Liver (tissue), 9 donors: Measurements from ENCODE around the gene TIGD7. TPM values are rescaled to one million over a fixed set of nuclear protein-coding genes. Genes with fewer than 3 reads are reported as not detected.

Source experiments
- DNase-seq: peaks from one replicate; pipeline ENCODE4 v3.0.0-alpha.2; 2017; ENCODE audit warnings: low spot score
- H3K27ac ChIP-seq, 2 donors: one replicate each; pipeline ENCODE4 v1.7.0; 2013; ENCODE audit warnings: inconsistent platforms in 2 of 2, low read length in 2 of 2, control low read depth in 1 of 2, low read depth in 1 of 2, mild to moderate bottlenecking in 1 of 2
- H3K27me3 ChIP-seq, 4 donors: one replicate each; pipeline versions ENCODE4 v1.6.1 to v1.7.0; 2013; ENCODE audit warnings: low read length in 3 of 4, inconsistent platforms in 1 of 4, mild to moderate bottlenecking in 1 of 4, moderate library complexity in 1 of 4; ENCODE audit not compliant: control insufficient read depth in 4 of 4, insufficient read depth in 4 of 4
- H3K36me3 ChIP-seq, 4 donors: one replicate each; pipeline versions ENCODE4 v1.6.1 to v1.7.0; 2013; ENCODE audit warnings: low read length in 3 of 4, mild to moderate bottlenecking in 3 of 4, low read depth in 1 of 4, moderate library complexity in 1 of 4; ENCODE audit not compliant: control insufficient read depth in 4 of 4, insufficient read depth in 3 of 4
- H3K4me1 ChIP-seq, 4 donors: one replicate each; pipeline versions ENCODE4 v1.6.1 to v1.7.0; 2013; ENCODE audit warnings: low read length in 3 of 4, mild to moderate bottlenecking in 3 of 4, moderate library complexity in 1 of 4; ENCODE audit not compliant: control insufficient read depth in 4 of 4, insufficient read depth in 4 of 4
- H3K4me3 ChIP-seq, 3 donors: one replicate each; pipeline versions ENCODE4 v1.6.1 to v1.7.0; 2013; ENCODE audit warnings: low read length in 3 of 3, control low read depth in 1 of 3, low read depth in 1 of 3, mild to moderate bottlenecking in 1 of 3
- H3K9ac ChIP-seq, 2 donors: one replicate each; pipeline ENCODE4 v1.7.0; 2013; ENCODE audit warnings: low read length in 2 of 2, mild to moderate bottlenecking in 2 of 2, moderate library complexity in 2 of 2, control low read depth in 1 of 2, low read depth in 1 of 2
- H3K9me3 ChIP-seq, 4 donors: one replicate each; pipeline versions ENCODE4 v1.6.1 to v1.7.0; 2013; ENCODE audit warnings: low read length in 3 of 4; ENCODE audit not compliant: control insufficient read depth in 4 of 4
- ATF3 ChIP-seq: IDR thresholded peaks from 2 replicates; pipeline ENCODE4 v1.6.1; 2016; ENCODE audit warnings: antibody characterized with exemption
- EGR1 ChIP-seq, 2 donors: IDR thresholded peaks; 2 replicates each; pipeline ENCODE4 v1.6.1; 2016 to 2018; ENCODE audit warnings: antibody characterized with exemption in 2 of 2, low read depth in 2 of 2
- FOXA1 ChIP-seq: IDR thresholded peaks from 2 replicates; pipeline ENCODE4 v1.6.1; 2016; ENCODE audit warnings: antibody characterized with exemption
- FOXA2 ChIP-seq: IDR thresholded peaks from 2 replicates; pipeline ENCODE4 v1.6.1; 2016; ENCODE audit warnings: antibody characterized with exemption
- HNF4A ChIP-seq, 2 donors: conservative IDR thresholded peaks; 2 replicates each; pipeline ENCODE4 v1.6.1; 2016; ENCODE audit warnings: antibody characterized with exemption in 2 of 2, mild to moderate bottlenecking in 2 of 2
- HNF4G ChIP-seq: IDR thresholded peaks from 2 replicates; pipeline ENCODE4 v1.6.1; 2016; ENCODE audit warnings: antibody characterized with exemption
- NR2F2 ChIP-seq: IDR thresholded peaks from 2 replicates; pipeline ENCODE4 v1.6.1; 2016; ENCODE audit warnings: antibody characterized with exemption
- RXRA ChIP-seq, 2 donors: IDR thresholded peaks; 2 replicates each; pipeline ENCODE4 v1.6.1; 2017 to 2018; ENCODE audit warnings: antibody characterized with exemption in 2 of 2, mild to moderate bottlenecking in 1 of 2
- SP1 ChIP-seq: IDR thresholded peaks from 2 replicates; pipeline ENCODE4 v1.6.1; 2018; ENCODE audit warnings: antibody characterized with exemption, mild to moderate bottlenecking
- TAF1 ChIP-seq: conservative IDR thresholded peaks from 2 replicates; pipeline ENCODE4 v1.6.1; 2016; ENCODE audit warnings: antibody characterized with exemption, mild to moderate bottlenecking
- YY1 ChIP-seq: IDR thresholded peaks from 2 replicates; pipeline ENCODE4 v1.6.1; 2016; ENCODE audit warnings: antibody characterized with exemption, mild to moderate bottlenecking
- WGBS: extraction: QIAGEN DNeasy Blood & Tissue Kit; methylation state at CpG from one replicate; pipeline ENCODE4 v1.1.7; 2013; 5-methylcytosine and 5-hydroxymethylcytosine counted together
- polyA plus RNA-seq, 2 donors: library from polyadenylated mRNA; stranded (reverse) in 1 of 2; unstranded in 1 of 2; fragments of 200-250 nt in 1 of 2; fragments of >200 nt in 1 of 2; fragmentation: Nextera tagmentation in 1 of 2; extraction: Ambion mirVana in 1 of 2; gene quantifications; one replicate each; pipeline versions ENCODE4 v1.2.1 to v1.2.3, GENCODE V29; 2013 to 2015
- total RNA-seq, 2 donors: library from RNA; depleted of rRNA; stranded (reverse); fragments of >200 nt; gene quantifications; one replicate each; pipeline ENCODE4 v1.2.3, GENCODE V29; 2014
- TF ChIP-seq, protein P1 (sequence below): IDR thresholded peaks from 2 replicates; pipeline ENCODE4 v1.6.1; 2016; ENCODE audit warnings: antibody characterized with exemption
- TF ChIP-seq, protein P2 (sequence below): IDR thresholded peaks from 2 replicates; pipeline ENCODE4 v1.6.1; 2016; ENCODE audit warnings: antibody characterized with exemption
- donor health status: healthy.
- donor health status: healthy.
- donor health status: healthy.
- donor health status: healthy.
- donor health status: healthy.

The TIGD7 gene
- total and polyA plus RNA-seq, 4 donors, result 0.58 to 2.6 (median 1.3) TPM

- TF ChIP-seq HNF4G, result no peak
These were observed 55.8 kb downstream of the TIGD7 start (continued) for GRCh38 chr16:3249451-3249850.

DNA sequence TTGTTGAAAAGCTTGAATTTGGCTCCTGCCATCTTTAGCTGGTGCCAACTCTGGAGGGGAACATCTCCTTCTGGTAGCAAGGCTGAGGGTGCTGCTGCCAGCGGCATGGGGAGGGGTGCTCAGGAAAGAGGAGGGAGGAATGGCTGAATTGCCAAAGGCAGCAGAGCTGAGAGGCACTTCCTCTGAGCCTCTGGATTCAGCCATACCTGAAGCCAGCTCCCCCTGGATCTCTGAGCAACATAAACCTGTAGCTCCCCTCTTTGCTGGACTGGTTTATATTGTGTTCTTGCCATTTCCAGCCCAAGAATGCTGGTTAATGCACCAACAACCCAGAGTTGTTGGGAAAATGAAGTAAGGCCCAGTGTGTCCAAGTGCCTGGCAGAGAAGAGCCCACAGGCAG, 56.2 kb downstream of the TIGD7 start:
- Histone ChIP-seq H3K9me3 (peaks cover 0 to 2% (median 0%) of the 10 kb centered on the region in 4 donors), H3K27ac (no peak overlapping the region), H3K4me1 (no peaks in the 10 kb centered on the region), H3K36me3 (peaks cover 0 to 3% (median 1%) of the 10 kb centered on the region in 4 donors), H3K9ac (no peak overlapping the region), H3K27me3 (no peaks in the 10 kb centered on the region), H3K4me3 (no peak overlapping the region)
- no peak for DNase-seq
- WGBS, result 67% methylated on average over 1 of the region's 1 CpG
- TF ChIP-seq SP1 (no peak), NR2F2 (no peak), FOXA1 (no peak), ATF3 (no peak), TAF1 (no peak), RXRA (IDR thresholded peaks at IDR 0.05) (no peak), FOXA2 (no peak), HNF4A (conservative IDR thresholded peaks at IDR 0.05) (no peak), YY1 (no peak), EGR1 (IDR thresholded peaks at IDR 0.05; ENCODE audit: low read depth in 2 of 2) (no peak), HNF4G (no peak)
- TF ChIP-seq, protein P1, sequence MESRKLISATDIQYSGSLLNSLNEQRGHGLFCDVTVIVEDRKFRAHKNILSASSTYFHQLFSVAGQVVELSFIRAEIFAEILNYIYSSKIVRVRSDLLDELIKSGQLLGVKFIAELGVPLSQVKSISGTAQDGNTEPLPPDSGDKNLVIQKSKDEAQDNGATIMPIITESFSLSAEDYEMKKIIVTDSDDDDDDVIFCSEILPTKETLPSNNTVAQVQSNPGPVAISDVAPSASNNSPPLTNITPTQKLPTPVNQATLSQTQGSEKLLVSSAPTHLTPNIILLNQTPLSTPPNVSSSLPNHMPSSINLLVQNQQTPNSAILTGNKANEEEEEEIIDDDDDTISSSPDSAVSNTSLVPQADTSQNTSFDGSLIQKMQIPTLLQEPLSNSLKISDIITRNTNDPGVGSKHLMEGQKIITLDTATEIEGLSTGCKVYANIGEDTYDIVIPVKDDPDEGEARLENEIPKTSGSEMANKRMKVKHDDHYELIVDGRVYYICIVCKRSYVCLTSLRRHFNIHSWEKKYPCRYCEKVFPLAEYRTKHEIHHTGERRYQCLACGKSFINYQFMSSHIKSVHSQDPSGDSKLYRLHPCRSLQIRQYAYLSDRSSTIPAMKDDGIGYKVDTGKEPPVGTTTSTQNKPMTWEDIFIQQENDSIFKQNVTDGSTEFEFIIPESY, result no peak
- TF ChIP-seq, protein P2, sequence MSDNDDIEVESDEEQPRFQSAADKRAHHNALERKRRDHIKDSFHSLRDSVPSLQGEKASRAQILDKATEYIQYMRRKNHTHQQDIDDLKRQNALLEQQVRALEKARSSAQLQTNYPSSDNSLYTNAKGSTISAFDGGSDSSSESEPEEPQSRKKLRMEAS, result no peak

Other genes starting within 250 kb of the TIGD7 start
- 100 to 1,000 TPM in 1 of 2 donors, 1 to 10 TPM in 1; 8.6 to 328 TPM for gene IL32, start 239.8 kb downstream of the TIGD7 start, total RNA-seq
- 100 to 1,000 TPM in 1 of 2 donors, 10 to 100 TPM in 1; 93.4 to 300 TPM for gene IL32, start 239.8 kb downstream of the TIGD7 start, polyA plus RNA-seq
- gene ZSCAN10, start 206.1 kb downstream of the TIGD7 start, total RNA-seq, result not detected
- not detected for gene ZSCAN10, start 206.1 kb downstream of the TIGD7 start, polyA plus RNA-seq
- gene ZNF205, start 192.8 kb downstream of the TIGD7 start, total RNA-seq, result 1 to 10 TPM; 4.1 to 6.9 TPM
- gene ZNF205, start 192.8 kb downstream of the TIGD7 start, polyA plus RNA-seq, result 1 to 10 TPM; 2.0 to 5.9 TPM
- 1 to 10 TPM; 1.9 to 4.5 TPM for gene ZNF213, start 170.4 kb downstream of the TIGD7 start, total RNA-seq
- gene ZNF213, start 170.4 kb downstream of the TIGD7 start, polyA plus RNA-seq, result 1 to 10 TPM in 1 of 2 donors, under 1 TPM in 1; 0.56 to 1.6 TPM
- not detected for gene OR1F1, start 117.2 kb downstream of the TIGD7 start, total RNA-seq
- gene OR1F1, start 117.2 kb downstream of the TIGD7 start, polyA plus RNA-seq, result not detected
- 1 to 10 TPM; 4.5 to 5.3 TPM for gene ZNF200, start 70.3 kb downstream of the TIGD7 start, total RNA-seq
- 1 to 10 TPM; 1.8 to 2.3 TPM for gene ZNF200, start 70.3 kb downstream of the TIGD7 start, polyA plus RNA-seq
- gene MEFV, start 48.8 kb downstream of the TIGD7 start, total RNA-seq, result 1 to 10 TPM; 1.2 to 3.3 TPM
- under 1 TPM; 0.33 to 0.36 TPM for gene MEFV, start 48.8 kb downstream of the TIGD7 start, polyA plus RNA-seq
- gene ZNF263, start 21.9 kb downstream of the TIGD7 start, total RNA-seq, result 10 to 100 TPM; 17.2 to 27.3 TPM
- 1 to 10 TPM; 6.3 to 9.4 TPM for gene ZNF263, start 21.9 kb downstream of the TIGD7 start, polyA plus RNA-seq
- 10 to 100 TPM; 11.0 to 17.2 TPM for gene ZNF75A, start 67 bp upstream of the TIGD7 start, total RNA-seq
- 1 to 10 TPM; 4.9 to 8.6 TPM for gene ZNF75A, start 67 bp upstream of the TIGD7 start, polyA plus RNA-seq
- under 1 TPM; 0.08 to 0.19 TPM for gene OR2C1, start 50.5 kb upstream of the TIGD7 start, total RNA-seq
- gene OR2C1, start 50.5 kb upstream of the TIGD7 start, polyA plus RNA-seq, result not detected
- gene ZSCAN32, start 95.6 kb upstream of the TIGD7 start, total RNA-seq, result 1 to 10 TPM; 6.1 to 7.7 TPM
- 1 to 10 TPM; 4.2 to 5.9 TPM for gene ZSCAN32, start 95.6 kb upstream of the TIGD7 start, polyA plus RNA-seq
- 1 to 10 TPM; 4.2 to 4.6 TPM for gene ZNF174, start 95.8 kb upstream of the TIGD7 start, total RNA-seq
- gene ZNF174, start 95.8 kb upstream of the TIGD7 start, polyA plus RNA-seq, result 1 to 10 TPM; 3.8 to 4.1 TPM
- 1 to 10 TPM; 1.2 to 1.7 TPM for gene ZNF597, start 138.1 kb upstream of the TIGD7 start, total RNA-seq
- gene ZNF597, start 138.1 kb upstream of the TIGD7 start, polyA plus RNA-seq, result under 1 TPM; 0.53 to 0.54 TPM
- gene NAA60, start 138.2 kb upstream of the TIGD7 start, total RNA-seq, result 10 to 100 TPM; 11.3 to 21.3 TPM
- 10 to 100 TPM; 29.9 to 41.3 TPM for gene NAA60, start 138.2 kb upstream of the TIGD7 start, polyA plus RNA-seq
- not detected for gene C16orf90, start 190.1 kb upstream of the TIGD7 start, total RNA-seq
- gene C16orf90, start 190.1 kb upstream of the TIGD7 start, polyA plus RNA-seq, result not detected
- gene CLUAP1, start 195.6 kb upstream of the TIGD7 start, total RNA-seq, result 1 to 10 TPM; 4.4 to 5.2 TPM
- 1 to 10 TPM; 3.1 to 8.1 TPM for gene CLUAP1, start 195.6 kb upstream of the TIGD7 start, polyA plus RNA-seq